Measurements from ENCODE around the gene ACVR1B.

The ACVR1B gene

GRCh38 chr12:52020539-52021336 lies 69.2 kb downstream of the ACVR1B start:
- DNase-seq (ENCODE audit: low read depth in 2 of 2), result no peak

GRCh38 chr12:52022841-52023181 lies 71.3 kb downstream of the ACVR1B start:
- DNase-seq (ENCODE audit: low read depth in 2 of 2), result no peak

GRCh38 chr12:52023182-52023975 lies 71.9 kb downstream of the ACVR1B start:
- DNase-seq (ENCODE audit: low read depth in 2 of 2), result no peak

GRCh38 chr12:52023976-52024688 lies 72.6 kb downstream of the ACVR1B start:
- DNase-seq (ENCODE audit: low read depth in 2 of 2), result no peak

- no peak for DNase-seq (ENCODE audit: low read depth in 2 of 2)
Measured at GRCh38 chr12:52024845-52025230, 73.3 kb downstream of the ACVR1B start.

- DNase-seq (ENCODE audit: low read depth in 2 of 2), result no peak
Measured at GRCh38 chr12:52026263-52026662, 74.8 kb downstream of the ACVR1B start.

- no peak for DNase-seq (ENCODE audit: low read depth in 2 of 2)
Measured at GRCh38 chr12:52027085-52027843, 75.8 kb downstream of the ACVR1B start.

GRCh38 chr12:52029685-52030084 lies 78.2 kb downstream of the ACVR1B start:
- DNase-seq (ENCODE audit: low read depth in 2 of 2), result no peak

- DNase-seq (ENCODE audit: low read depth in 2 of 2), result no peak
Measured at GRCh38 chr12:52032446-52032803, 80.9 kb downstream of the ACVR1B start.

- DNase-seq (ENCODE audit: low read depth in 2 of 2), result peak; percentile 86
Measured at GRCh38 chr12:52032804-52033445, 81.4 kb downstream of the ACVR1B start.

GRCh38 chr12:52033446-52034140 lies 82.1 kb downstream of the ACVR1B start:
- no peak for DNase-seq (ENCODE audit: low read depth in 2 of 2)

GRCh38 chr12:52035190-52035589 lies 83.7 kb downstream of the ACVR1B start:
- DNase-seq (ENCODE audit: low read depth in 2 of 2), result no peak

GRCh38 chr12:52035926-52036325 lies 84.4 kb downstream of the ACVR1B start:
- DNase-seq (ENCODE audit: low read depth in 2 of 2), result no peak

GRCh38 chr12:52036587-52037171 lies 85.2 kb downstream of the ACVR1B start:
- DNase-seq (ENCODE audit: low read depth in 2 of 2), result peak in 1 of 2 experiments; percentile 56

- no peak for DNase-seq (ENCODE audit: low read depth in 2 of 2)
Measured at GRCh38 chr12:52037248-52037861, 85.9 kb downstream of the ACVR1B start.

GRCh38 chr12:52038447-52038846 lies 86.9 kb downstream of the ACVR1B start:
- no peak for DNase-seq (ENCODE audit: low read depth in 2 of 2)

- DNase-seq (ENCODE audit: low read depth in 2 of 2), result no peak
Measured at GRCh38 chr12:52041035-52041434, 89.5 kb downstream of the ACVR1B start.

- DNase-seq (ENCODE audit: low read depth in 2 of 2), result no peak
Measured at GRCh38 chr12:52041695-52042123, 90.2 kb downstream of the ACVR1B start.

GRCh38 chr12:52042706-52043385 lies 91.3 kb downstream of the ACVR1B start:
- DNase-seq (ENCODE audit: low read depth in 2 of 2), result no peak
